Stimulated activated CD8-positive, alpha-beta memory T cell treated with anti-CD3 and anti-CD28 coated beads, Interleukin-12 subunit alpha, Interleukin-12 subunit beta, amount 100 ng/mL, for 4 hours (primary cell): Measurements from ENCODE around the gene CORO2B.

ENCODE experiments used
- DNase-seq: peaks from one replicate; pipeline ENCODE4 v3.0.0-alpha.2; 2020; ENCODE audit warnings: low read depth

CORO2B gene

GRCh38 chr15:68770216-68770615 is 191.4 kb downstream of the CORO2B start:
- DNase-seq, result no peak

DNA sequence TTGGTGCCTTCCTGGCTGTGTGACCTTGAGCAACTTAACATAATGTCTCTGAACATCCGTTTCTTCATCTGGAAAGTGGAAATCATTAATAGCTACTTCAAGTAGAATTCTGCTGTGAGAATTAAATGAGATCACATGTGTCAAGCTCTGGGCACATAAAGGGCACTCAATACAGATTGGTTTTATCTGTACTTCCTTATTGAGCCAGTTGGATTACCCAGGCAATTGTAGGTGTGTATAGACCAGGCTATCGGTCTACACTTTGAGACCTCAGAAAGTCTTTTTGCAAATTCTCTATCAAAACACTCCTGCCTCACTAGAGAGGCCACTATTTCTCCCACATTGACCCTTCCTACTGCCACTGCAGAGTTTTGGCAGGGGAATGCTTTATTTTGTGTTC is 194.2 kb downstream of the CORO2B start:
- DNase-seq, result no peak

- DNase-seq, result no peak
Observed at GRCh38 chr15:68774120-68774519, 195.3 kb downstream of the CORO2B start.

DNA sequence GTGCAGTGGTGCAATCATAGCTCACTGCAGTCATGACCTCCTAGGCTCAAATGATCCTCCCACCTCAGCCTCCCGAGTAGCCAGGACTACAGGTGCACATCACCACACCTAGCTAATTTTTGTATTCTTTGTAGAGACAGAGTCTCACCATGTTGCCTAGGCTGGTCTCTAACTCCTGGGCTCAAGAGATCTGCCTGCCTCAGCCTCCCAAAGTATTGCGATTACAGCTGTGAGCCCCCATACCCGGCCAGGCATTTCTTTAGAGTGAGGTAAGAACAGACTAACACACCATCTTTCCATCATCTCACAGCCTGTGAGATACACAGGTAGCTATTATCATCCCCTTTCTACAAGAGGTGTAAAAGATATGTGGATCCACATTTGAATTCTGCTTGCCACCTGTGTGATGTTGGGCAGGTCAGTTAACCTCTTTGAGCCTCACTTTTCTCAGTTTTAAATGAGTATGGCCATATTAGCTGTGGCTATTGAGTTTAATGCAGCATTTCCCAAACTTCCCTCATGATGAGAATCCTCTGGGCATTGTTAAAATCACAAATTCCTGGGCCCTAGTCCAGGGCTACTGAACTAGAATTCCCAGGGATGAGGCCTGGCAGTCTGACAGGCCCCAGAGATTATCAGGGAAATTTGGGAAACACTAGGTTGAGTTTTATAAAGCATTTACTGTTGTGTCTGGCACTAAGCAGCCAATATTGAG is 195.9 kb downstream of the CORO2B start:
- DNase-seq, result no peak

- no peak for DNase-seq
Observed at GRCh38 chr15:68775236-68775577, 196.4 kb downstream of the CORO2B start.

- no peak for DNase-seq
Observed at GRCh38 chr15:68775671-68776476, 197.1 kb downstream of the CORO2B start.

- DNase-seq, result no peak
Observed at GRCh38 chr15:68776477-68777270, 197.9 kb downstream of the CORO2B start.
